Measurements from ENCODE around the gene AMER3.

- no peak for TF ChIP-seq EZH2 (IDR thresholded peaks at IDR 0.05; ENCODE audit: borderline replicate concordance, low read depth, low read length, severe bottlenecking)
- TF ChIP-seq, protein P1, sequence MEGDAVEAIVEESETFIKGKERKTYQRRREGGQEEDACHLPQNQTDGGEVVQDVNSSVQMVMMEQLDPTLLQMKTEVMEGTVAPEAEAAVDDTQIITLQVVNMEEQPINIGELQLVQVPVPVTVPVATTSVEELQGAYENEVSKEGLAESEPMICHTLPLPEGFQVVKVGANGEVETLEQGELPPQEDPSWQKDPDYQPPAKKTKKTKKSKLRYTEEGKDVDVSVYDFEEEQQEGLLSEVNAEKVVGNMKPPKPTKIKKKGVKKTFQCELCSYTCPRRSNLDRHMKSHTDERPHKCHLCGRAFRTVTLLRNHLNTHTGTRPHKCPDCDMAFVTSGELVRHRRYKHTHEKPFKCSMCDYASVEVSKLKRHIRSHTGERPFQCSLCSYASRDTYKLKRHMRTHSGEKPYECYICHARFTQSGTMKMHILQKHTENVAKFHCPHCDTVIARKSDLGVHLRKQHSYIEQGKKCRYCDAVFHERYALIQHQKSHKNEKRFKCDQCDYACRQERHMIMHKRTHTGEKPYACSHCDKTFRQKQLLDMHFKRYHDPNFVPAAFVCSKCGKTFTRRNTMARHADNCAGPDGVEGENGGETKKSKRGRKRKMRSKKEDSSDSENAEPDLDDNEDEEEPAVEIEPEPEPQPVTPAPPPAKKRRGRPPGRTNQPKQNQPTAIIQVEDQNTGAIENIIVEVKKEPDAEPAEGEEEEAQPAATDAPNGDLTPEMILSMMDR (IDR thresholded peaks at IDR 0.05; ENCODE audit: borderline replicate concordance, extremely low read depth, low read length, poor library complexity, severe bottlenecking) = no peak
Measured at GRCh38 chr2:130754811-130755210, 529 bp upstream of the AMER3 start.

Data from DND-41 (cell line).